BLaER1 treated with 17β-estradiol and CSF1 and Interleukin-3, amounts not matched to agents 10 nM and 100 nM (cell line): ENCODE measurements around the gene SELENOP.

ENCODE experiments used
- H3K27ac ChIP-seq, 11 experiments: shearing (Covaris generic); formaldehyde crosslinking; 2 replicates each; pipeline ENCODE4 v1.8.1; 2022
- H3K27me3 ChIP-seq, 11 experiments: shearing (Covaris generic); formaldehyde crosslinking; 2 replicates each; pipeline ENCODE4 v1.8.1; 2022
- H3K36me3 ChIP-seq, 11 experiments: shearing (Covaris generic); formaldehyde crosslinking; 2 replicates each; pipeline ENCODE4 v1.8.1; 2022
- H3K4me1 ChIP-seq, 10 experiments: shearing (Covaris generic); formaldehyde crosslinking; 2 replicates each; pipeline ENCODE4 v1.8.1; 2022
- H3K4me2 ChIP-seq, 11 experiments: shearing (Covaris generic); formaldehyde crosslinking; 2 replicates each; pipeline ENCODE4 v1.8.1; 2022
- H3K4me3 ChIP-seq, 10 experiments: shearing (Covaris generic); formaldehyde crosslinking; 2 replicates each; pipeline ENCODE4 v1.8.1; 2022
- H3K9ac ChIP-seq, 11 experiments: shearing (Covaris generic); formaldehyde crosslinking; 2 replicates each; pipeline ENCODE4 v1.8.1; 2022
- H3K9me3 ChIP-seq, 11 experiments: shearing (Covaris generic); formaldehyde crosslinking; replicated peaks in 1 of 11; 2 replicates each; pipeline ENCODE4 v1.8.1; 2022
- H4K20me1 ChIP-seq, 11 experiments: shearing (Covaris generic); formaldehyde crosslinking; 2 replicates each; pipeline ENCODE4 v1.8.1; 2022
- Cebpa-rat ChIP-seq, 11 experiments: shearing (Covaris generic); IDR thresholded peaks; 2 replicates each; pipeline ENCODE4 v1.8.1; 2022

SELENOP gene

DNA sequence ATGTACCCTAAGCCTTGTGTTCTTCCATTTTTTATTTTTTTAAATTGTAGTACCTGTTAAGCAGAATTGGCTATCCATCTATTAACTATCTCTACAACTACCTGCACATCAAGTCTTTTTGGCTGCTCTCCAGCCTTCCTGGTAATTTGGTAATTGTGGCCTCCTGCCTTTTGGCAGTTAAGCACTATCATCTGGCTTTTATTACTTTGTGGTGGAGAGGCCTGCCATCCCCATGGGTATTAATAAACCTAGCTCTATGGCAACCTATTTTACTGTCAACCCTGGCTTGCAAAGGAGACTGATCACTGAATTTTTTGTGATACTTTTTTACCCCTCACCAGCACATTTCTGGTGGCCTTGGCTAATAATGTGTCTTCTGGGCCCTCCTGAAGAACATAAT, 20.5 kb downstream of the SELENOP start:
- Histone ChIP-seq H3K4me3 (no peak overlapping the region), H3K27me3 (no peaks in the 10 kb centered on the region), H3K9ac (no peak overlapping the region), H4K20me1 (no peaks in the 10 kb centered on the region), H3K9me3 (peaks cover 22 to 34% (median 30%) of the 10 kb centered on the region in 11 experiments), H3K4me1 (no peaks in the 10 kb centered on the region), H3K36me3 (no peaks in the 10 kb centered on the region), H3K4me2 (no peak overlapping the region), H3K27ac (no peak overlapping the region)
- no peak for TF ChIP-seq Cebpa-rat (IDR thresholded peaks at IDR 0.05)

GRCh38 chr5:42787845-42788244, 23.8 kb downstream of the SELENOP start:
- peaks cover 31 to 45% (median 37%) of the 10 kb centered on the region in 11 experiments for H3K9me3 ChIP-seq
- no peak overlapping the region for H3K27ac ChIP-seq
- no peaks in the 10 kb centered on the region for H3K27me3 ChIP-seq
- H3K4me1 ChIP-seq = no peaks in the 10 kb centered on the region
- H3K36me3 ChIP-seq = no peaks in the 10 kb centered on the region
- H3K9ac ChIP-seq = no peak overlapping the region
- H4K20me1 ChIP-seq = no peaks in the 10 kb centered on the region
- no peak overlapping the region for H3K4me2 ChIP-seq
- no peak for TF ChIP-seq Cebpa-rat (IDR thresholded peaks at IDR 0.05)
- no peak overlapping the region for H3K4me3 ChIP-seq

DNA sequence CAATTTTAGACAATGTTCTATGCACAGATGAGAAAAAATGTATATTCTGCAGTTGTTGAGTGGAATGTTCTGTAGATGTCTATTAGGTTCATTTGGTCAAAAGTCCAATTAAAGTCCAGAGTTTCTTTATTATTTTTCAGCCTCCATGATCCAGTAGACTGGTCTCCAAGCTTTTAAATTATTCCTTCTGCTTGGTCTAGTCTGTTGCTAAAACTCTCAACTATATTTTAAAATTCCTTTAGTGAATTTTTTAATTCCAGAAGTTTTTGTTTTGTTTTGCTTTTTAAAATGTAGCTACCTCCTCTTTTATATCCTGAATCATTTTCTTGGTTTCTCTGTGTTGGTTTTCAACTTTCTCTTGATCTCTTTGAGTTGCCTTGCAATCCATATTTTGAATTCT, 24.6 kb downstream of the SELENOP start:
- Histone ChIP-seq H4K20me1 (no peaks in the 10 kb centered on the region), H3K27ac (no peak overlapping the region)
- no peak for TF ChIP-seq Cebpa-rat (IDR thresholded peaks at IDR 0.05)

DNA sequence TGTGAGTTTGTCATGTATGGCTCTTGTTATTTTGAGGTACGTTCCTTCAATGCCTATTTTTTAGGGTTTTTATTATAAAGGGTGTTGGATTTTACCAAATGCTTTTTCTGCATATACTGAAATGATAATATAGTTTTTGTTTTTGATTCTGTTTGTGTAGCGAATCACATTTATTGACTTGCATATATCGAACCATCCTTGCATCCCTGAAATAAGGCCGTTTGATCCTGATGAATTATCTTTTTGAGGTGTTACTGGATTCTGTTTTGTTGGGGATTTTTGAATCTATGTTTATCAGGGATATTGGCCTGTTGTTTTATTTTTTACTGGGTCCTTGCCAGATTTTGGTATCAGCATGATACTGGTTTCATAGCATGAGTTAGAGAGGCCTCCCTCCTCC, 25.9 kb downstream of the SELENOP start:
- no peaks in the 10 kb centered on the region for H3K36me3 ChIP-seq

More for the DNA sequence above, 24.6 kb downstream of the SELENOP start:
- Histone ChIP-seq H3K4me3 (no peak overlapping the region), H3K27me3 (no peaks in the 10 kb centered on the region), H3K4me2 (no peak overlapping the region), H3K9me3 (peaks cover 31 to 43% (median 37%) of the 10 kb centered on the region in 11 experiments), H3K4me1 (no peaks in the 10 kb centered on the region), H3K9ac (no peak overlapping the region), H3K36me3 (no peaks in the 10 kb centered on the region)

GRCh38 chr5:42784132-42784531, 27.6 kb downstream of the SELENOP start:
- TF ChIP-seq Cebpa-rat (IDR thresholded peaks at IDR 0.05) = no peak
- Histone ChIP-seq H3K4me3 (no peak overlapping the region), H3K4me2 (no peak overlapping the region), H3K9me3 (peaks cover 31 to 41% (median 37%) of the 10 kb centered on the region in 11 experiments), H4K20me1 (no peaks in the 10 kb centered on the region), H3K4me1 (no peaks in the 10 kb centered on the region), H3K27ac (no peak overlapping the region), H3K9ac (no peak overlapping the region), H3K27me3 (no peaks in the 10 kb centered on the region), H3K36me3 (no peaks in the 10 kb centered on the region)

More for the DNA sequence above, 25.9 kb downstream of the SELENOP start:
- no peaks in the 10 kb centered on the region for H3K4me1 ChIP-seq
- no peaks in the 10 kb centered on the region for H4K20me1 ChIP-seq
- TF ChIP-seq Cebpa-rat (IDR thresholded peaks at IDR 0.05) = no peak
- no peak overlapping the region for H3K4me2 ChIP-seq
- H3K27me3 ChIP-seq = no peaks in the 10 kb centered on the region
- H3K9ac ChIP-seq = no peak overlapping the region
- H3K27ac ChIP-seq = no peak overlapping the region
- H3K4me3 ChIP-seq = no peak overlapping the region
- peaks cover 31 to 43% (median 37%) of the 10 kb centered on the region in 11 experiments for H3K9me3 ChIP-seq

GRCh38 chr5:42781584-42781983, 30.1 kb downstream of the SELENOP start:
- Histone ChIP-seq H3K4me2 (no peak overlapping the region), H4K20me1 (no peaks in the 10 kb centered on the region)
- TF ChIP-seq Cebpa-rat (IDR thresholded peaks at IDR 0.05) = no peak

DNA sequence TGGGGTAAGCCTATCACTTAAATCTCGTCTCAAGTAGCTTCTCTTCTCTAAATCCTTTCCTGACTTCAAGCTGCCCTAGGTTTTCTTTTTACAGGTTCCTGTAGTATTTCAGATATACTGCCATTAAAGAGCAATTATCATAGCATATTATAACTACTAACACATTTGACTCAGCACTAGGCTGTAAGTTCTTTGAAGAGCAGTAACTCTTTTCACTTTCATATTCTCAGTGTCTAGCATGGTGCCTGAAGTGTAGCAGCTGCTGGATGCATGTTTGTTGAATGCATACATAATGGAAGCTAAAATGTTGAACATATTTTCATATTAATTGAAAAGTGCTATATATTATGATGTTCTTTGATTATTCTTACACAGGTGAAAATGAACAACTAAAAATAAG, 32.6 kb downstream of the SELENOP start:
- H3K27me3 ChIP-seq = no peaks in the 10 kb centered on the region
- H3K9ac ChIP-seq = no peak overlapping the region
- no peaks in the 10 kb centered on the region for H3K36me3 ChIP-seq
- no peaks in the 10 kb centered on the region for H4K20me1 ChIP-seq
- H3K4me2 ChIP-seq = no peak overlapping the region
- peaks cover 0 to 5% (median 0%) of the 10 kb centered on the region in 10 experiments; a peak in 1 of 20 replicates for H3K4me1 ChIP-seq
- H3K27ac ChIP-seq = no peak overlapping the region
- no peak overlapping the region for H3K4me3 ChIP-seq
- no peak for TF ChIP-seq Cebpa-rat (IDR thresholded peaks at IDR 0.05)
- no peaks in the 10 kb centered on the region for H3K9me3 ChIP-seq

More at GRCh38 chr5:42781584-42781983, 30.1 kb downstream of the SELENOP start:
- H3K4me3 ChIP-seq = no peak overlapping the region
- H3K9ac ChIP-seq = no peak overlapping the region
- peaks cover 0 to 5% (median 0%) of the 10 kb centered on the region in 10 experiments; a peak in 1 of 20 replicates for H3K4me1 ChIP-seq
- no peak overlapping the region for H3K27ac ChIP-seq
- no peaks in the 10 kb centered on the region for H3K27me3 ChIP-seq
- H3K36me3 ChIP-seq = no peaks in the 10 kb centered on the region
- peaks cover 11 to 16% (median 14%) of the 10 kb centered on the region in 11 experiments; a peak in 21 of 22 replicates for H3K9me3 ChIP-seq

GRCh38 chr5:42772265-42772993, 39.3 kb downstream of the SELENOP start:
- Histone ChIP-seq H3K27me3 (no peaks in the 10 kb centered on the region), H3K27ac (no peak overlapping the region), H3K4me1 (peaks cover 0 to 8% (median 0%) of the 10 kb centered on the region in 10 experiments; a peak in 1 of 20 replicates), H3K9me3 (peaks cover 0 to 7% (median 4%) of the 10 kb centered on the region in 11 experiments; a peak in 7 of 22 replicates), H3K4me2 (peak overlapping the region in 1 of 11 experiments; percentile 2; a peak in 1 of 22 replicates), H4K20me1 (no peaks in the 10 kb centered on the region), H3K36me3 (no peaks in the 10 kb centered on the region), H3K9ac (no peak overlapping the region), H3K4me3 (no peak overlapping the region)
- no peak for TF ChIP-seq Cebpa-rat (IDR thresholded peaks at IDR 0.05)

GRCh38 chr5:42770003-42770402, 41.7 kb downstream of the SELENOP start:
- no peak for TF ChIP-seq Cebpa-rat (IDR thresholded peaks at IDR 0.05)
- Histone ChIP-seq H3K4me2 (no peak overlapping the region), H3K36me3 (no peaks in the 10 kb centered on the region), H3K27ac (no peak overlapping the region), H3K4me1 (peaks cover 0 to 8% (median 0%) of the 10 kb centered on the region in 10 experiments; a peak in 1 of 20 replicates), H3K4me3 (no peak overlapping the region), H3K27me3 (no peaks in the 10 kb centered on the region), H3K9me3 (peaks cover 0 to 12% (median 4%) of the 10 kb centered on the region in 11 experiments; a peak in 9 of 22 replicates), H3K9ac (no peak overlapping the region), H4K20me1 (no peaks in the 10 kb centered on the region)

GRCh38 chr5:42768106-42768504, 43.6 kb downstream of the SELENOP start:
- H3K9ac ChIP-seq = no peak overlapping the region
- no peak overlapping the region for H3K27ac ChIP-seq
- no peaks in the 10 kb centered on the region for H4K20me1 ChIP-seq
- peaks cover 0 to 12% (median 5%) of the 10 kb centered on the region in 11 experiments; a peak in 9 of 22 replicates for H3K9me3 ChIP-seq
- no peak overlapping the region for H3K4me2 ChIP-seq
- H3K4me3 ChIP-seq = no peak overlapping the region
- H3K4me1 ChIP-seq = peaks cover 0 to 8% (median 0%) of the 10 kb centered on the region in 10 experiments; a peak in 1 of 20 replicates
- no peaks in the 10 kb centered on the region for H3K27me3 ChIP-seq
- no peaks in the 10 kb centered on the region for H3K36me3 ChIP-seq
- no peak for TF ChIP-seq Cebpa-rat (IDR thresholded peaks at IDR 0.05)
